GM21381 (cell line): Measurements from ENCODE around the gene PROC.
"Not testable (repeated sequence)": the region's sequence is repeated elsewhere in the genome, so short reads cannot be mapped to it uniquely, and the experiment has no call there.

Experiments used
- ATAC-seq: cut with Tn5 transposase; IDR thresholded peaks from one replicate; pipeline ENCODE4 v1.9.1; 2021; ENCODE audit warnings: mild to moderate bottlenecking, moderate library complexity; ENCODE audit not compliant: unreplicated experiment

The PROC gene

GRCh38 chr2:127392828-127393578 lies 25.2 kb upstream of the PROC start:
- ATAC-seq: no peak

GRCh38 chr2:127394492-127394891 lies 23.7 kb upstream of the PROC start:
- no peak for ATAC-seq

- ATAC-seq: no peak
Observed at GRCh38 chr2:127397568-127398238, 20.5 kb upstream of the PROC start.

- peak; percentile 86 for ATAC-seq
Observed at GRCh38 chr2:127398239-127398590, 20.0 kb upstream of the PROC start.

- no peak for ATAC-seq
Observed at GRCh38 chr2:127400533-127400896, 17.7 kb upstream of the PROC start.

GRCh38 chr2:127400897-127401756 lies 17.1 kb upstream of the PROC start:
- no peak for ATAC-seq

- ATAC-seq: no peak
Observed at GRCh38 chr2:127401757-127402695, 16.2 kb upstream of the PROC start.

- ATAC-seq: no peak
Observed at GRCh38 chr2:127403460-127403859, 14.8 kb upstream of the PROC start.

GRCh38 chr2:127404466-127405254 lies 13.6 kb upstream of the PROC start:
- ATAC-seq: no peak

- ATAC-seq: no peak
Observed at GRCh38 chr2:127405255-127405610, 13.0 kb upstream of the PROC start.

- ATAC-seq: no peak
Observed at GRCh38 chr2:127406454-127406853, 11.8 kb upstream of the PROC start.

GRCh38 chr2:127407091-127407490 lies 11.1 kb upstream of the PROC start:
- no peak for ATAC-seq

GRCh38 chr2:127407661-127408003 lies 10.6 kb upstream of the PROC start:
- ATAC-seq: no peak

GRCh38 chr2:127408004-127408806 lies 10.0 kb upstream of the PROC start:
- ATAC-seq: peak; percentile 70

- no peak for ATAC-seq
Observed at GRCh38 chr2:127408807-127409099, 9.5 kb upstream of the PROC start.

GRCh38 chr2:127409716-127410115 lies 8.5 kb upstream of the PROC start:
- ATAC-seq: not testable (repeated sequence)

GRCh38 chr2:127410871-127411652 lies 7.2 kb upstream of the PROC start:
- peak; percentile 46 for ATAC-seq

- no peak for ATAC-seq
Observed at GRCh38 chr2:127411653-127412369, 6.4 kb upstream of the PROC start.
